ENCODE measurements around the gene FCHSD2.
"Not testable (repeated sequence)": the region's sequence is repeated elsewhere in the genome, so short reads cannot be mapped to it uniquely, and the experiment has no call there.

The FCHSD2 gene

GRCh38 chr11:72912253-72912652 lies 229.9 kb downstream of the FCHSD2 start:
- DNase-seq: no peak

GRCh38 chr11:72909558-72910388 lies 232.3 kb downstream of the FCHSD2 start:
- DNase-seq: not testable (repeated sequence)

GRCh38 chr11:72908032-72908676 lies 234.0 kb downstream of the FCHSD2 start:
- DNase-seq: no peak

GRCh38 chr11:72904016-72904415 lies 238.1 kb downstream of the FCHSD2 start:
- no peak for DNase-seq

GRCh38 chr11:72901374-72901773 lies 240.7 kb downstream of the FCHSD2 start:
- DNase-seq: no peak

GRCh38 chr11:72900013-72900412 lies 242.1 kb downstream of the FCHSD2 start:
- DNase-seq: no peak

- no peak for DNase-seq
These were observed 242.9 kb downstream of the FCHSD2 start for GRCh38 chr11:72899238-72899637.

GRCh38 chr11:72897506-72897905 lies 244.6 kb downstream of the FCHSD2 start:
- DNase-seq: no peak

- DNase-seq: no peak
These were observed 245.7 kb downstream of the FCHSD2 start for GRCh38 chr11:72896431-72896830.

GRCh38 chr11:72890881-72891280 lies 251.2 kb downstream of the FCHSD2 start:
- DNase-seq: no peak

GRCh38 chr11:72886619-72887018 lies 255.5 kb downstream of the FCHSD2 start:
- DNase-seq: no peak

- no peak for DNase-seq
These were observed 256.1 kb downstream of the FCHSD2 start for GRCh38 chr11:72885749-72886609.

GRCh38 chr11:72876147-72876546 lies 266.0 kb downstream of the FCHSD2 start:
- DNase-seq: no peak

- no peak for DNase-seq
These were observed 266.4 kb downstream of the FCHSD2 start for GRCh38 chr11:72875736-72876135.

GRCh38 chr11:72872012-72872411 lies 270.1 kb downstream of the FCHSD2 start:
- no peak for DNase-seq

- DNase-seq: no peak
These were observed 271.0 kb downstream of the FCHSD2 start for GRCh38 chr11:72871119-72871518.

GRCh38 chr11:72869831-72870230 lies 272.3 kb downstream of the FCHSD2 start:
- no peak for DNase-seq

- DNase-seq: no peak
These were observed 274.1 kb downstream of the FCHSD2 start for GRCh38 chr11:72867970-72868369.

- no peak for DNase-seq
These were observed 277.1 kb downstream of the FCHSD2 start for GRCh38 chr11:72864702-72865655.

GRCh38 chr11:72863916-72864315 lies 278.2 kb downstream of the FCHSD2 start:
- DNase-seq: no peak

GRCh38 chr11:72863091-72863490 lies 279.0 kb downstream of the FCHSD2 start:
- no peak for DNase-seq

- no peak for DNase-seq
These were observed 281.5 kb downstream of the FCHSD2 start for GRCh38 chr11:72860592-72860991.

Measured in activated CD8-positive, alpha-beta memory T cell treated with anti-CD3 and anti-CD28 coated beads, Interleukin-2, amount 50 U/mL, for 4 hours (primary cell).